DOHH2 (cell line): ENCODE measurements around the gene ZFAND3.

ENCODE experiments used
- H3F3A ChIP-seq: fragments of 200-600 bp; sonication (generic), shearing (Covaris generic); 2 replicates; pipeline ENCODE4 v1.6.0; 2016; ENCODE audit warnings: antibody characterized with exemption, mild to moderate bottlenecking; ENCODE audit not compliant: control insufficient read depth, insufficient read depth
- H3K27ac ChIP-seq: fragments of 200-600 bp; sonication (generic); 2 replicates; pipeline ENCODE4 v1.5.1; 2014; ENCODE audit warnings: low read depth, mild to moderate bottlenecking, low read length, moderate library complexity
- H3K27me3 ChIP-seq: fragments of 200-600 bp; sonication (generic); 2 replicates; pipeline ENCODE4 v1.6.1; 2014; ENCODE audit warnings: mild to moderate bottlenecking, low read length, mixed read lengths; ENCODE audit not compliant: control insufficient read depth
- H3K36me3 ChIP-seq: fragments of 200-600 bp; sonication (generic); 2 replicates; pipeline ENCODE4 v1.6.1; 2014; ENCODE audit warnings: mild to moderate bottlenecking, low read length, moderate library complexity, mixed read lengths; ENCODE audit not compliant: control insufficient read depth
- H3K4me1 ChIP-seq: fragments of 200-600 bp; sonication (generic); 2 replicates; pipeline ENCODE4 v1.6.1; 2014; ENCODE audit warnings: mild to moderate bottlenecking, low read length, mixed read lengths; ENCODE audit not compliant: control insufficient read depth
- H3K4me2 ChIP-seq: fragments of 200-600 bp; sonication (generic); 2 replicates; pipeline ENCODE4 v1.6.0; 2014; ENCODE audit warnings: mild to moderate bottlenecking, low read length, moderate library complexity
- H3K4me3 ChIP-seq: fragments of 200-600 bp; sonication (generic); 2 replicates; pipeline ENCODE4 v1.5.1; 2014; ENCODE audit warnings: mild to moderate bottlenecking, low read length, mixed read lengths
- H3K79me2 ChIP-seq: fragments of 200-600 bp; sonication (generic); 2 replicates; pipeline ENCODE4 v1.6.1; 2014; ENCODE audit warnings: mild to moderate bottlenecking, low read length, mixed read lengths; ENCODE audit not compliant: control insufficient read depth
- H3K9me2 ChIP-seq: fragments of 200-600 bp; sonication (generic); replicated peaks from 2 replicates; pipeline ENCODE4 v1.6.1; 2014; ENCODE audit warnings: mild to moderate bottlenecking, low read length, mixed read lengths; ENCODE audit not compliant: control insufficient read depth
- H3K9me3 ChIP-seq: fragments of 200-600 bp; sonication (generic); 2 replicates; pipeline ENCODE4 v1.6.1; 2014; ENCODE audit warnings: antibody characterized with exemption, low read length, mixed read lengths; ENCODE audit not compliant: control insufficient read depth, insufficient read depth
- H4K20me1 ChIP-seq: fragments of 200-600 bp; sonication (generic); 2 replicates; pipeline ENCODE4 v1.6.0; 2014; ENCODE audit warnings: low read depth, mild to moderate bottlenecking, antibody characterized with exemption, low read length, moderate library complexity; ENCODE audit not compliant: control insufficient read depth, insufficient read depth
- CTCF ChIP-seq: fragments of 200-600 bp; sonication (generic); IDR thresholded peaks from one replicate; pipeline ENCODE4 v1.5.1; 2014; ENCODE audit warnings: antibody characterized with exemption, mild to moderate bottlenecking, low read depth, low read length; ENCODE audit not compliant: poor library complexity, severe bottlenecking
- EZH2phosphoT487 ChIP-seq: fragments of 200-600 bp; sonication (generic); IDR thresholded peaks from 2 replicates; pipeline ENCODE4 v1.6.1; 2017; ENCODE audit warnings: borderline replicate concordance, mild to moderate bottlenecking, antibody characterized with exemption, low read length, moderate library complexity, mixed read lengths

Gene ZFAND3

GRCh38 chr6:37868447-37868825 lies 48.9 kb downstream of the ZFAND3 start:
- no peaks in the 10 kb centered on the region for H3K27me3 ChIP-seq
- H3K9me3 ChIP-seq = no peaks in the 10 kb centered on the region
- no peak overlapping the region for H3K4me2 ChIP-seq
- 0 out of 2 replicates have a peak, but pooled peaks cover 3% of the 10 kb centered on the region for H4K20me1 ChIP-seq
- no peaks in the 10 kb centered on the region for H3K9me2 ChIP-seq
- H3K36me3 ChIP-seq = no peaks in the 10 kb centered on the region
- TF ChIP-seq CTCF (no peak), EZH2phosphoT487 (no peak)
- no peak overlapping the region for H3K4me3 ChIP-seq
- H3K4me1 ChIP-seq = peaks cover 9% of the 10 kb centered on the region; the same call in 1 of the 2 replicates
- no peak overlapping the region for H3K27ac ChIP-seq
- H3K79me2 ChIP-seq = peaks cover 70% of the 10 kb centered on the region
- H3F3A ChIP-seq = no peaks in the 10 kb centered on the region

- Histone ChIP-seq H3K27me3 (no peaks in the 10 kb centered on the region), H3K9me3 (no peaks in the 10 kb centered on the region), H3K4me1 (peaks cover 9% of the 10 kb centered on the region; the same call in 1 of the 2 replicates), H3K27ac (no peak overlapping the region), H3K36me3 (no peaks in the 10 kb centered on the region), H3K4me3 (no peak overlapping the region), H3K4me2 (no peak overlapping the region), H4K20me1 (peaks cover 5% of the 10 kb centered on the region; the same call in 1 of the 2 replicates), H3F3A (no peaks in the 10 kb centered on the region), H3K9me2 (no peaks in the 10 kb centered on the region), H3K79me2 (peaks cover 74% of the 10 kb centered on the region)
- TF ChIP-seq EZH2phosphoT487 (no peak), CTCF (no peak)
Measured at GRCh38 chr6:37871616-37872372, 52.3 kb downstream of the ZFAND3 start.

GRCh38 chr6:37872373-37872745 lies 52.8 kb downstream of the ZFAND3 start:
- Histone ChIP-seq H3K9me3 (no peaks in the 10 kb centered on the region), H3K79me2 (peaks cover 72% of the 10 kb centered on the region), H3K4me3 (no peak overlapping the region), H3K4me2 (no peak overlapping the region), H3K9me2 (no peaks in the 10 kb centered on the region), H3K27ac (no peak overlapping the region), H3K4me1 (peaks cover 6% of the 10 kb centered on the region; the same call in 1 of the 2 replicates), H3F3A (no peaks in the 10 kb centered on the region), H3K36me3 (no peaks in the 10 kb centered on the region), H4K20me1 (peaks cover 8% of the 10 kb centered on the region; the same call in 1 of the 2 replicates), H3K27me3 (no peaks in the 10 kb centered on the region)
- no peak for TF ChIP-seq CTCF
- no peak for TF ChIP-seq EZH2phosphoT487
